Forelimb muscle (tissue), 1 donor: ENCODE measurements around the gene ATP2A1. TPM values are rescaled to one million over a fixed set of nuclear protein-coding genes. Genes with fewer than 3 reads are reported as not detected.
"Not testable (repeated sequence)": the region's sequence is repeated elsewhere in the genome, so short reads cannot be mapped to it uniquely, and the experiment has no call there.

Source experiments
- DNase-seq: peaks from one replicate; pipeline ENCODE4 v3.0.0-alpha.2; 2013; ENCODE audit warnings: low read depth
- polyA plus RNA-seq: library from polyadenylated mRNA; unstranded; fragments of 120-200 nt; gene quantifications from one replicate; pipeline ENCODE4 v1.2.1, GENCODE V29; 2013; ENCODE audit not compliant: insufficient read length

ATP2A1 gene
- polyA plus RNA-seq, 1 donor, result 688 TPM

GRCh38 chr16:28935346-28935745, 57.1 kb downstream of the ATP2A1 start:
- no peak for DNase-seq

- peak; percentile 32 for DNase-seq
Observed at GRCh38 chr16:28935924-28936783, 57.9 kb downstream of the ATP2A1 start.

GRCh38 chr16:28936784-28937155, 58.5 kb downstream of the ATP2A1 start:
- no peak for DNase-seq

- no peak for DNase-seq
Observed at GRCh38 chr16:28937222-28937876, 59.1 kb downstream of the ATP2A1 start.

- DNase-seq, result no peak
Observed at GRCh38 chr16:28938721-28939120, 60.4 kb downstream of the ATP2A1 start.

- not testable (repeated sequence) for DNase-seq
Observed at GRCh38 chr16:28939825-28940224, 61.5 kb downstream of the ATP2A1 start.

- no peak for DNase-seq
Observed at GRCh38 chr16:28943281-28943680, 65.0 kb downstream of the ATP2A1 start.

- no peak for DNase-seq
Observed at GRCh38 chr16:28946681-28947080, 68.4 kb downstream of the ATP2A1 start.

- peak; percentile 100 for DNase-seq
Observed at GRCh38 chr16:28950648-28951409, 72.5 kb downstream of the ATP2A1 start, which contains the start of gene NFATC2IP. NFATC2IP (plus strand) TSS chr16:28950937; CDS start chr16:28951012, 75 bp downstream.

GRCh38 chr16:28951410-28951943, 73.2 kb downstream of the ATP2A1 start:
- DNase-seq, result no peak

Other genes with a start within 250 kb of the ATP2A1 start
- gene NPIPB8, start 240.4 kb upstream of the ATP2A1 start, polyA plus RNA-seq, result not detected
- 313 TPM for gene EIF3C, start 167.0 kb upstream of the ATP2A1 start, polyA plus RNA-seq
- 0.86 TPM for gene NPIPB9, start 126.7 kb upstream of the ATP2A1 start, polyA plus RNA-seq
- gene ATXN2L, start 55.5 kb upstream of the ATP2A1 start, polyA plus RNA-seq, result 75.1 TPM
- gene TUFM, start 32.1 kb upstream of the ATP2A1 start, polyA plus RNA-seq, result 145 TPM
- 43.7 TPM for gene SH2B1, start 14.6 kb upstream of the ATP2A1 start, polyA plus RNA-seq
- 13.2 TPM for gene RABEP2, start 46.8 kb downstream of the ATP2A1 start, polyA plus RNA-seq
- gene CD19, start 53.5 kb downstream of the ATP2A1 start, polyA plus RNA-seq, result 0.65 TPM
- 29.3 TPM for gene NFATC2IP, start 72.4 kb downstream of the ATP2A1 start, polyA plus RNA-seq
- gene SPNS1, start 96.3 kb downstream of the ATP2A1 start, polyA plus RNA-seq, result 23.8 TPM
- gene LAT, start 106.6 kb downstream of the ATP2A1 start, polyA plus RNA-seq, result 3.1 TPM